ENCODE measurements around the gene RALGDS.

The RALGDS gene

GRCh38 chr9:133117271-133118178, 3.5 kb downstream of the RALGDS start:
- no peak for DNase-seq

- DNase-seq, result no peak
Observed at GRCh38 chr9:133116346-133117231, 4.5 kb downstream of the RALGDS start.

GRCh38 chr9:133115604-133116345, 5.3 kb downstream of the RALGDS start:
- DNase-seq, result no peak

- DNase-seq, result no peak
Observed at GRCh38 chr9:133114886-133115603, 6.0 kb downstream of the RALGDS start.

GRCh38 chr9:133113949-133114885, 6.8 kb downstream of the RALGDS start:
- DNase-seq, result peak; percentile 39

- no peak for DNase-seq
Observed at GRCh38 chr9:133113163-133113948, 7.7 kb downstream of the RALGDS start.

- peak; percentile 58 for DNase-seq
Observed at GRCh38 chr9:133112663-133113026, 8.4 kb downstream of the RALGDS start.

- no peak for DNase-seq
Observed at GRCh38 chr9:133111808-133112662, 9.0 kb downstream of the RALGDS start.

- no peak for DNase-seq
Observed at GRCh38 chr9:133109931-133110650, 10.9 kb downstream of the RALGDS start.

- no peak for DNase-seq
Observed at GRCh38 chr9:133108794-133109641, 12.0 kb downstream of the RALGDS start.

GRCh38 chr9:133107961-133108793, 12.9 kb downstream of the RALGDS start:
- no peak for DNase-seq

GRCh38 chr9:133107245-133107722, 13.8 kb downstream of the RALGDS start:
- no peak for DNase-seq

GRCh38 chr9:133106511-133107244, 14.4 kb downstream of the RALGDS start:
- no peak for DNase-seq

- no peak for DNase-seq
Observed at GRCh38 chr9:133105461-133105770, 15.6 kb downstream of the RALGDS start.

GRCh38 chr9:133104718-133105460, 16.2 kb downstream of the RALGDS start:
- DNase-seq, result no peak

Data from hematopoietic multipotent progenitor cell treated with erythropoietin and hydrocortisone succinate and interleukin-3 and kit ligand, for 8 days (in vitro differentiated cells).